ENCODE measurements around the gene COX19.
"Not testable (repeated sequence)": the region's sequence is repeated elsewhere in the genome, so short reads cannot be mapped to it uniquely, and the experiment has no call there.

COX19 gene

DNA sequence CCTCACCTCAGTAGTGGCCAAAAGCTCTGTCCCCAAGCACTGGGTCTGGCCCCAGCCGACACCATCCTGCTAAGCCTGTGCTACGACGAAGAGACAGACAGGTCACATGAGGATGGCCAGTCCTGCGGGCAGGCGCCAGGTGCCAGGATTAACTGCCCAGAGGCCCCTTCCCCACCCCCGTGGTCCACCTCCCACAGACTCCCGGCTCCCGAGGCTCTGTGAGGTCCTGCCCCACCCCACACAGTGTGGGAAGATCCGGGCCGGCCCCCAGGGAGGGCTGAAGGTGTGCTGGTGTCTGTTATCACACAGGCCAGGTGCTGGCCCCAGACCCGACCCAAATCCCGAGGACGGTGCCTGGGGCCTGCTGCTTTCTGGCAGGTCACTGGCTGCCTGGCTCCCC lies 34.9 kb upstream of the COX19 start:
- no peak for DNase-seq (ENCODE audit: low read depth in 3 of 3)

GRCh38 chr7:1009747-1010146 lies 34.4 kb upstream of the COX19 start:
- no peak for DNase-seq (ENCODE audit: low read depth in 3 of 3)

GRCh38 chr7:1008733-1009363 lies 33.5 kb upstream of the COX19 start:
- DNase-seq (ENCODE audit: low read depth in 3 of 3): no peak

DNA sequence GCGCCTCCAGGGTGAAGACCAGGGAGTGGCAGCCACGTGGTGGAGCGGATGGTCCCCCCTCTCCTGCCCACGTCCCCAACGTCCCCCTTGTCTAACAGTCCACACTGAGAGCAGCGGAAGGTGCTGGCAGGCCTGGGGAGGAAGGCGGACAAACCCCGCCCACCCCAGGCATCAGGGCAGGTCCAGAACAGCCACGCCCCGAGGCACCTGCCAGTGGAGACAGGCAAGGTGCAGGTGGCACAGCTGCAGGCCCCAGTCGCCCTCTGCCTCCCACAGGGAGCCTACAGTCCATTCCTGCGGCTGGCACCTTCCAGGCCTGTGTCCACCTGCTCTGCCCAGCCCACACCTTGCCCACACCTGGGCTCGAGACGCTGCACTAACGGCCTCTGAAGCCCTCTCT lies 32.6 kb upstream of the COX19 start:
- DNase-seq (ENCODE audit: low read depth in 3 of 3): no peak

- no peak for DNase-seq (ENCODE audit: low read depth in 3 of 3)
Observed at GRCh38 chr7:1005303-1005702, 30.0 kb upstream of the COX19 start.

DNA sequence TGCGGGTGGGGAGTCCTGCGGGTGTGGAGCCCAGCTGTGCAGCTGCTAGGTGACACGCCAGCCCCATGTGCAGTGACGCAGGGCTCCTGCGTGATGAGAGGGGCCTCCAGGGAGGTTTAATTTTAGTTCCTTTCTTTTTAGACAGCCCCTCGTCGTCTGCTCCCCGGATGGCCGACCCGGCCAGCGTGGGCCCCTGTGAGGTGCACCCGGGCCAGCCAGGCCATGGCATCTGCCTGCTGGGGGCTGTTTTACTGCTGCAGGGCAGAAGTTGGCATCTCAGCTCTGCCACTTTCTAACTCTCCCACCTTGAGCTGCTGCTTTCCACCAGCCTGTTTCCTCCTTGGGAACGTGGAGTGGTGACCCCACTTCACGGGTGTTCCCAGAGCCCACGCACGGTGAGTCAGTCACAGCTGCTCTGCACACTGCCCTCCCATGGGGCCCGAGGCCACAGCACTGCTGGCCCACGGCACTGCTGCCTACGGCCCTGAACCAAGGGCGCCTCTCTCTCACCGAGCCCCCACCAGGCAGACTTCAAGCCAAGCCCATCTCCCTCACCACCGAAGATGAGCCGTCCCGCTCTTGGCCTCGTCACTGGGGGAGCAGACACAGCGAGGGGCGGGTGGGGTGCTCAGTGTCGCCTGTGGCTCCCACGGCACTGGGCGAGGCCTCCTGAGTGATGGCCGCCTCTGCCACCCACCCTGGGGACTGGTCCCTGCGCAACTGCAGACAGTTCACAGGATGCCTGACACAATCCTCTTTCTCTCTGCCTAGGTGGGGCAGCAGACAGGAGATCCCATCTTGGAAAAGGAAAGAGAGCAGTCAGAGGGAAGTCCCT lies 28.9 kb upstream of the COX19 start:
- no peak for DNase-seq (ENCODE audit: low read depth in 3 of 3)

DNA sequence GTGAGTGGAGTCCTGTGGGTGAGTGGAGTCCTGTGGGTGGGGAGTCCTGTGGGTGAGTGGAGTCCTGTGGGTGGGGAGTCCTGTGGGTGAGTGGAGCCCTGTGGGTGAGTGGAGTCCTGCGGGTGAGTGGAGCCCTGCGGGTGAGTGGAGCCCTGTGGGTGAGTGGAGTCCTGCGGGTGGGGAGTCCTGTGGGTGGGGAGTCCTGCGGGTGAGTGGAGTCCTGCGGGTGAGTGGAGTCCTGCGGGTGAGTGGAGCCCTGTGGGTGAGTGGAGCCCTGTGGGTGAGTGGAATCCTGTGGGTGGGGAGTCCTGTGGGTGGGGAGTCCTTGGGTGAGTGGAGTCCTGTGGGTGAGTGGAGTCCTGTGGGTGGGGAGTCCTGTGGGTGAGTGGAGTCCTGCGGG lies 27.1 kb upstream of the COX19 start:
- not testable (repeated sequence) for DNase-seq (ENCODE audit: low read depth in 3 of 3)

DNA sequence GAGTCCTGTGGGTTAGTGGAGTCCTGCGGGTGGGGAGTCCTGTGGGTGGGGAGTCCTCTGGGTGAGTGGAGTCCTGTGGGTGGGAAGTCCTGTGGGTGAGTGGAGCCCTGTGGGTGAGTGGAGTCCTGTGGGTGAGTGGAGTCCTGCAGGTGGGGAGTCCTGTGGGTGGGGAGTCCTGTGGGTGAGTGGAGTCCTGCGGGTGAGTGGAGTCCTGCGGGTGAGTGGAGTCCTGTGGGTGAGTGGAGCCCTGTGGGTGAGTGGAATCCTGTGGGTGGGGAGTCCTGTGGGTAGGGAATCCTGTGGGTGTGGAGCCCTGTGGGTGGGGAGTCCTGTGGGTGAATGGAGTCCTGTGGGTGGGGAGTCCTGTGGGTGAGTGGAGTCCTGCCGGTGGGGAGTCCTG lies 26.7 kb upstream of the COX19 start:
- DNase-seq (ENCODE audit: low read depth in 3 of 3): not testable (repeated sequence)

DNA sequence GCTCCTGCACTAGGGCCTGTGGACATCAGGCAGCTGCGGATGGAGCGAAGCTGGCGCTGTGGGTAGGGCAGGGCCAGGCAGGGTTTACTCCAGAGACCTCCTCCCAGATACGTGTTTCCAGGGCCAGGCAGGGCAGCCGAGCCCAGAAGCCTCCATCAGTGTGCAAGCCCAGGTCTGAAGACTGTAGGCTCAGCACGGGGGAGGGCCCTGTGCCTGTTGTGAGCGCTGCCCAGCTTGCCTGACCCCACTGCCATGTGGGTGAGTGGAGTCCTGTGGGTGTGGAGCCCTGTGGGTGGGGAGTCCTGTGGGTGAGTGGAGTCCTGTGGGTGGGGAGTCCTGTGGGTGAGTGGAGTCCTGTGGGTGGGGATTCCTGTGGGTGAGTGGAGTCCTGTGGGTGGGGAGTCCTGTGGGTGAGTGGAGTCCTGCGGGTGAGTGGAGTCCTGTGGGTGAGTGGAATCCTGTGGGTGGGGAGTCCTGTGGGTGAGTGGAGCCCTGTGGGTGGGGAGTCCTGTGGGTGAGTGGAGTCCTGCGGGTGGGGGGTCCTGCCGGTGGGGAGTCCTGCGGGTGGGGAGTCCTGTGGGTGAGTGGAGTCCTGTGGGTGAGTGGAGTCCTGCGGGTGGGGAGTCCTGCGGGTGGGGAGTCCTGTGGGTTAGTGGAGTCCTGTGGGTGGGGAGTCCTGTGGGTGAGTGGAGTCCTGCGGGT lies 25.9 kb upstream of the COX19 start:
- DNase-seq (ENCODE audit: low read depth in 3 of 3): not testable (repeated sequence)

GRCh38 chr7:999941-1000935 lies 24.9 kb upstream of the COX19 start:
- no peak for DNase-seq (ENCODE audit: low read depth in 3 of 3)

- no peak for DNase-seq (ENCODE audit: low read depth in 3 of 3)
Observed at GRCh38 chr7:999149-999879, 24.0 kb upstream of the COX19 start.

GRCh38 chr7:997404-998395 lies 22.4 kb upstream of the COX19 start:
- DNase-seq (ENCODE audit: low read depth in 3 of 3): no peak

DNA sequence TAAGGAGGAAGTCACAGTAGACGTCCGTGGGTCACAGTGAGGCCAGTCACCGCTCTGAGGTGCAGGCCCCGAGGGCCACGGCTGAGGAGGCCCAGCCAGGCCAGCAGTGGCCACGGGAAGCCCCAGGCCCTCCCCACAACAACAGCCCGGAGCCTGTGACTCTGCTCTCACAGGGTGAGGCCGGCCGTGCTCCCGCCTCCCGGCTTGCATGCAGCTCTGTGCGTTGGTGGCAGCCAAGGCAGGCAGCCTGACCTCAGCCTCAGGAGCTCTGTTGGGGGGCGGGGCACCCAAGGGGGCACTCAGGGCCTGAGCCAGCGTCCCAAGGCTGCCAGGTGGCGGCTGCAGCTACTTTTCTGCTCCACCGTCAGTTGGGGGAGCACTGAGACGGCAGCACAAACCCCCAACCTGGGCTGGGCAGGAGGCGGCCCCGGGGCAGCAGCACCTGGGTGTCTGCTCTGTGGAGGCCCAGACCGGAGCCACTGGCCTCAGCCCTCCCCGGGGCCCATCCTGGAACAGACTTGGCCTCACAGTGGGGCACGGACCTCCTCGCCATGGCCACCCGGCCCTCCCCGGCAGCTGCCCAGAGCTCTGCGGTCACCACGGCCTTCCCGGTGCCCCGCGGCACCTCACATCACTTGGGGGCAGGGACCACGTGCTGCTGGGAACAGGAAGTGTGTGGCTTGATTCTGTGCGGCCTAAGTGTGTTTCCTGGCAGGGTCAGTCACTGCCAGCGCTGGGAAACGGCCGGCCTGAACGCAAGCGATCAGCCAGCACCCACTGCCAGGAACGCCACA lies 20.9 kb upstream of the COX19 start:
- no peak for DNase-seq (ENCODE audit: low read depth in 3 of 3)

GRCh38 chr7:995571-995970 lies 20.2 kb upstream of the COX19 start:
- DNase-seq (ENCODE audit: low read depth in 3 of 3): no peak

DNA sequence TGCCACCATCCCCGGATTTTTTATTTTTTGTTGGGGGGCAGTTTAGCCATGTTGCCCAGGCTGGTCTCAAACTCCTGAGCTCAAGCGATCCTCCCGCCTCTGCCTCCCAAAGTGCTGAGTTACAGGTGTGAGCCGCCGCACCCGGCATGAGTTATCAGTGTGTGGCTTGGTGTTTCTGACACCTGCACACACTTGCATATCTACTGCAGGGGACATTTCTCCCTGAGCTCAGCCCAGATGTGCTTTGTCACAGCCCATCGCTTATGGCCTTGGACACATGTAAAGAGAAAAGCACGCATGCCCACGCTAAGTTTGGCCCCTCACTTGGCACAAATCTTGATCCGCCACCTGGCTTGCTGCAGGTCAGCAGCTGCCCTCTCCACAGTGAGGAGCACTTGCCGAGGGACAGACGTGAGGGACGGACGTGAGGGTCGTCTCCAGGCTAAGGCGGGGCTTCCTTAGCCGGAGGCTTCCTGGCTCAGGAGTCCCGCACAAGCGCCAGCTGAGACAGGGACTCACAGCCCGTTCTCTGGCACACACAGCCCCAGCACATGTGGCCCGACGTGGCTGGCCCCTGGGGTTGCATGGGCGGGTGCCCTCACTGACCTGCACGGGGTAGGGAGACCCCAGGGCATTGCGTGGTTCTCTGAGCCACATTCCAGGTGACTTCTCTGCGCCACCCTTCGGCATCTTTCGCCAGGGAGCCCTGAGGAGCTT lies 19.4 kb upstream of the COX19 start:
- DNase-seq (ENCODE audit: low read depth in 3 of 3): no peak

DNA sequence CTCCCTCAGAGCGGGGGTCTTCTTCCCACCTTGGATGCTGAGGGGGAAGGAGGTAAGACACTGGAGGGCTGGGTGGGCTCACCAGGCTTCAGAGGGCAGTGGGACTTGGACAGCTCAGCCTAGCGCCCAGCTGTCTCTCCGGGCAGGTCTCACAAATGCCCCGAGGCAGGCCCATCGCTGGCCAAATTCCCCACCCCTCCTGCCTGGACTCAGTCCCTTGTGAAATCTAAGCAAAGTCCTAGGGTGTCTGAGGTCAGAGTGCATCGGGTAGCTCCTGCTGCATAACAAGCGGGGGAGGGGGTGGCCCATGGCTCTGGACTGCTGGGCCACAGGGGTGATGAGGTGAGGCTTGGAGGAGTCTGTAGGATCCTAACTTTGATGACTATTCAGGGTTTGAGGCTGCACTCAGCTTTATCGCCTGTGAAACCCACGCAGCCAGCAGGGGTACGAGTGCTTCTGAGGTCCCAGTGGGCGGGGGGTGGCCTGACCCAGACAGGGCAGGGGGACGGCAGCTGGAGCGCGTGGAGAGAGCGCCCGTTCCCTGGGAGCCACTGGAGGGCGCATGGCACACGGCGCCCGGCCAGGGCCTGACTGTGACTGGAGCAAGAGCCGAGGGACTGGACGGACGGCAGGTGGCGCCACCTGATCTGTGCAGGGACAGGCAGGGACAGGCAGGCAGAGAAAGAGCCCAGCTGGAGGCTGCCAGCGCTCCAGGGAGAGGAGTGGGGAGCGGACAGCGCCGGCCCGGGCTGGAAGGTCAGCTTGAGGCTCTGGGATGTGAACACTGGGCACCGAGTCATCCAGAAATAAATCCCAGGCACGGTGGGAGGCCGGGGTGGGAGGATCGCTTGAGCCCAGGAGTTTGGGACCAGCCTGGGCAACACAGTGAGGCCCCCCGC lies 17.6 kb upstream of the COX19 start:
- peak; percentile 89 to 92 (median 91) for DNase-seq (ENCODE audit: low read depth in 3 of 3)
